Measurements from ENCODE around the gene TTC24. TPM values are rescaled to one million over a fixed set of nuclear protein-coding genes. Genes with fewer than 3 reads are reported as not detected.

The TTC24 gene
- total RNA-seq, 1 donor from 2014 or later = not detected

DNA sequence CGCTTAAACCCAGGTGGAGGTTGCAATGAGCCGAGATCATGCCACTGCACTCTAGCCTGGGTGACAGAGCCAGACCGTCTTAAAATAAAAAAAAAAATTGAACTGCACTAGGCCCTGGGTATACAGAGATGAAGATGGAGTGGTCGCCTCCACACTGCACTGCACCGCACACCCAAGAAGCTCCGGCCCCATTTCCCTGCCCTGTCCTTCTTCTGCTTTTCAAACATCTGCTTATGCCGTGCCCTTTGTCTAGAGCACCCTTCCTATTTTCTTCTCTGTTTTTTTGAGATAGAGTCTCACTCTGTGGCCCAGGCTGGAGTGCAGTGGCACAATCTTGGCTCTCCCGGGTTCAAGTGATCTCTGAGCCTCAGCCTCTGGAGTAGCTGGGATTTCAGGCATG, 24.6 kb upstream of the TTC24 start:
- no peak for DNase-seq (ENCODE audit: low read depth, low spot score)

DNA sequence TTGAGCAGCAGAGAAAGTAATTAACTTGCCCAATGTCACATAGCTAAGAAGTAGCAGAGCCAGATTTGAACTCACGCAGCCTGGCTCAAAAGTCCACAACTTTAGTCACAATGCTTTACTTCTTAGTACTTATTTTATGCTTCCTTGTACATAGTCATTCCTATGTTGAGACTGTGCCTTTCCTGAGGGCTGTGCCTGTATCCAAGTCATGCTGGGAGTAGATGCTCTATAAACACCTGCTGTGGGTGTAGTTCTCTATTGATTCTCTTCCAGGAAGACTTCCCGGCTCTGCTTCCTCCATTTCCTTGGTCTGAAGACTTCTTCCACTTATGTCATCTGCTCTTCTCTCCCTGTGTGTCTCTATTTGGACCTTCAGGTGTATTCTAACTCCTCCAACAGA, 23.8 kb upstream of the TTC24 start:
- no peak for DNase-seq (ENCODE audit: low read depth, low spot score)

GRCh38 chr1:156556354-156556753, 23.2 kb upstream of the TTC24 start:
- DNase-seq (ENCODE audit: low read depth, low spot score) = no peak

- no peak for DNase-seq (ENCODE audit: low read depth, low spot score)
These were observed 20.3 kb upstream of the TTC24 start for GRCh38 chr1:156559086-156559796.

- no peak for DNase-seq (ENCODE audit: low read depth, low spot score)
These were observed 19.6 kb upstream of the TTC24 start for GRCh38 chr1:156559797-156560385.

DNA sequence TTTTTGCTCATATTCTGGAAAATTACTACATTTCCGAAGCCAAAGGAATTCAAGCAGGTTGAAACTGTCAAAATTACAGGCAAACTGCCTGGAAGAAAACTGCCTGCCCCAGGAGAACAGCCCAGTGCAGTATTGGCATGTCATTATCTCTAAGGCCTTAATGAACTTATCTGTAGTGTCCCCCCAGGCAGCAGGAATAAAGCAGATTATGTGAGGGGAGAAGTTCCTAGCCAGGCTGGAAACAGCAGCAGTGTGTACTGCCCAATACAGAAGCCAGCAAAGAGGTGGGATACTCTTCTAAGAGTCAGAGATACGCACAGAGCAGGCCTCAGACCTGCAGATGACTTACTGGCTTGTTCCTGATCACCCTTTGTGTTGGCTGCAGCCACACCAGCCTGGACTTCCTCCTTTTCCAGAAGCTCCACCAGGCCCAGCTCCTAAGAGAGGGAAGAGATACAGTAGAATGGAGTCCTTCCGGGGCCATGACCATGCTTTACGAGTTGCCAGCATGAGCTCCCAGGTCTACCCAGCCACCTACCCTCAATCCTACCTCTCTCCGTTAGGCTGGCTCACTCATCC, 18.8 kb upstream of the TTC24 start:
- no peak for DNase-seq (ENCODE audit: low read depth, low spot score)

DNA sequence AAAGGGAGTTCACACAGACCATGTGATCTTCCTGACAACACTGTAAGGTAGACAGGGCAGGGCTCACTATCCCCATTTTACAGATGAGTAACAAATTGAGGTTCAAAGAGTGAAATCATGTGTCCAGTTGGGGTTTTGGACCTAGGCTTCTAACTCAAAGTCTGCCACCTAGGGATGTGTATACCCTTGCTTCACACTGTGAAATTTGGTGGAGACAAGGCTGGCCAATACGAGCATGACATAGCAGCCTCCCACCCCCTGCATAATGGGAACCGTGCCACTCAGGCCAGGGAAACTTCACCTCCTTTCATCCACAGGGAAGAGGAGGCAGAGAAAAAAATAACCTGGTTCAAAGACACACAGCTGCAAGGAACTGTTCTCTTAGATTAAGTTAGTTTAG, 14.0 kb upstream of the TTC24 start:
- no peak for DNase-seq (ENCODE audit: low read depth, low spot score)

DNA sequence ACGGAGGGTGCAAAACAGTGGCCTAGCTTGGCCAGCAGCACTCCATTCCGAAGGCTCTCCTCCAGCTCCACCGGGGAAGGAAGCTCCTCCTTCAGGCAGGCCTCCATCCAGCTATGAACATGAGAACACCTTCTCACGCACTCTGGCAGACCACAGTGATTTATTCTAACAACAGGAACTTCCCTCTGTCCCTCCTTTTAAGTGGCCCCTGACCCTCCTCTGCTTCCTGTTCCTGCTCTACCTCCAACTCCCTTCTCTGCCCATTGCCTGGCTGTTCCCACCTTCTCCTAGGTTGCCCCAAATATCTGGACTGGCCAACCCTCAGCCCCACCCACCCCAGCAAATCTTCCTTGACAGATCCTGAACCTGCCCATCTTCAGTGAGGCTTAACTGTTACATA, 13.1 kb upstream of the TTC24 start:
- DNase-seq (ENCODE audit: low read depth, low spot score) = no peak

- peak; percentile 60 for DNase-seq (ENCODE audit: low read depth, low spot score)
These were observed 8.2 kb upstream of the TTC24 start for GRCh38 chr1:156571261-156571852.

DNA sequence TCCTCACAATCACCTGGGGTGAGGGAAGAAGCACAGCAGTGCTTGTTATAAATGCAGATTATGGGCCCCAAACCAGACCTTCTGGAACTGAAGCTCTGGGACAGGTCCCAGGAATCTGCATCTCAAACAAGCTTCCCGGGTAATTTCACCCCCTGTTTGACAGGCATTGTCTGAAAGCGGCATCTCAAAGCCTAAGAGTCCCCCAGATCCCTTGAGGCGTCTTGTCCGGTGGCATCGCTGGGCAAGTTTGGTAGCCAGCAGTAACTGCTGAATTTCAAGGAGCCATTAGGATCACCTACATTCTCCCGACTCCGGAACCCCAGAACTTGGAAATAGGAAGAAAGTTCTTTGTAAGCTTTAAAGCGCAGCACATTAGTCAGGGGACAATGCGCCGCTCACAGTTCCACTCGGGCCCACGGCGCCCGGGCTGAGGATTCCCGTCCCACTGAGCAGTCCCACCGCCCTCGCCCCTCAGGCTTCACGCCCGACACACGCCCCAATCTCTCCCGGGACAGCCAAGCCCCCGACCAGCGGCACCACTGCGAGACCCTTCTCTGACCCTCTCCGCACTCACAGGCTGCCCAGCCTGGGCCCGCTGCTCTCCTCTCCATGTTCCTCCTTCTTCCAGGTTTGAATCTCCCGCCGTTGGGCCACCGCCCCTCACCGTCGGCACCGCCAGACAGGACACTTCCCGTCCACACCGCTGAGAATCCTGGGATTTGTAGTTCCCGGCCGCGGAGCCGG, 7.4 kb upstream of the TTC24 start, which contains the start of gene IQGAP3:
IQGAP3 (minus strand) TSS at position 647 of the 744 bp plus-strand sequence; CDS start at position 611, 36 bp downstream.
- peak; percentile 41 for DNase-seq (ENCODE audit: low read depth, low spot score)

- DNase-seq (ENCODE audit: low read depth, low spot score) = no peak
These were observed 6.9 kb upstream of the TTC24 start for GRCh38 chr1:156572663-156573018.

- DNase-seq (ENCODE audit: low read depth, low spot score) = no peak
These were observed 5.4 kb upstream of the TTC24 start for GRCh38 chr1:156574039-156574633.

- DNase-seq (ENCODE audit: low read depth, low spot score) = no peak
These were observed 2.0 kb upstream of the TTC24 start for GRCh38 chr1:156577550-156577949.

DNA sequence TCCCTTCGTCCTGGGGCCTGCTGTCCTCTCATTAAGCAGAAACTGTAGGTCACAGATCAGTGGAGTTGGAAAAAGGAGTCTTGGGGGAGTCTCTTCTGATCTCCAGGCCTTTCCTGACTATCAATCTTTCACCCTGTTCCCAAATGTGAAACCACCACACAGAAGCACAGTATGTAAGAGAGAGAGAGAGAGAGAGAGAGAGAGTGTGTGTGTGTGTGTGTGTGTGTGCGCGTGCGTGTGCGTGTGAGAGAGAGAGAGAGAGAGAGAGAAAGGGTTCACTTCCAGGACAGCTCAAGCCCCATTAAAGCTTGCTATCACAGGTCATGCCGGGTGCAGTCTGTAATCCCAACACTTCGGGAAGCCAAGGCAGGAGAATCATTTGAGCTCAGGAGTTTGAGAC, 1.5 kb upstream of the TTC24 start:
- no peak for DNase-seq (ENCODE audit: low read depth, low spot score)

GRCh38 chr1:156581661-156582387, 2.3 kb downstream of the TTC24 start:
- no peak for DNase-seq (ENCODE audit: low read depth, low spot score)

GRCh38 chr1:156582388-156583017, 3.0 kb downstream of the TTC24 start:
- no peak for DNase-seq (ENCODE audit: low read depth, low spot score)

DNA sequence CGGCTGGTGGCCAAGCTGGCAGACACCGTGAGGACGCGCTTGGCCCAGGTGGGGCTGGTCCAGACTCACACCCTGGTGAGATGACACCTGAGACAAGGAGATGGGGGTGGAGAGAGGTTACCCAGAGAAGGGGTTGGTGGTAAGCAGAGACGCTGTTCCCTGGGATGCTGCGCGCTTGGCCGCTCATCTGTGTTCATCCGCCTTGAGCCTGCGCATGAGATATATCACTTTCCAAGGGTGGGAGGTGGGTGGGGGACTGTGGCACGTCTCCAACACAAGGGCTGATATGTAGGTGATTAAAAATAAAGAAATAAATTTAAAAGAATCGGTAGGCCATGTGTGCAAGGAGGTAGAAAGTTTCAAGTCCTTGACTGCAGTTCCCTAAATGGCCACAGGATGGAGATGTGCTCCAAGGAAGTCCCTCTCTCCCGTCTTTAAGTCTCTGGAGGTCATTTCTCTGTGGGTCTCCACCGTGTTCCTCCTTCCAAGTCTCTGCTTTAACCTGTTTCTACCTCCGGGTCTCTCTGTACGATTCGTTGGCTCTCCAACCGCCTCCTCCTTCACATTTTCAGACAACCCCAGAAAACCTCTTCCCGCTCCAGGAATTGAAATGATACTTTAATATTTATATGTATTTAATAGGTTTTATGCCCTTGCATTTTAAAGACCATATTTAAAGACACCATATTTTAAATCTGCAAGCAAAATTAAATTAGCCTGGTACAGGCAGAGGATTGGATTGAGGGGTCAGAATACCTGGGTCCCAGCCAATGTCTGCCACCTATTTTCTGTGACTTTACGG, 4.5 kb downstream of the TTC24 start:
- DNase-seq (ENCODE audit: low read depth, low spot score) = peak; percentile 71

DNA sequence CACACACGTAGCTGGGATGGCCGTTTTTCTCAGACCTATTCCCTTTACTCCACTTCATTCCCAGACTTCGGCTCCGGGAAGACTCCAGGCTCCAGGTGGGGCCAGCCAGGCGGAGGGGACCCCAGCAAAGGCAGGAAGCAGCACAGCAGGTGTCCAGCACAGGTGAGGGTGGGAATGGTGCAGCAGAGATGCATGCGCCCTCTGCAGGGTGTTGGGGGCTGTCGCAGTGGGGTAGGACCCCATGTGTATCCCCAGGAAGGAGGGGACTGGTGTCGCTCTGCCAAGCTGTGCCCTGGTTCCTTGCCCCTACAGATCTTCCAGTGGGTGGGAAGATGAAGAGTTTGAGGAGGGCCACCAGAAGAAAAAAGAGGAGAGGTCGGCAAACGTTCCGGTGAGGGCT, 5.3 kb downstream of the TTC24 start:
- no peak for DNase-seq (ENCODE audit: low read depth, low spot score)

GRCh38 chr1:156586323-156586722, 6.8 kb downstream of the TTC24 start:
- no peak for DNase-seq (ENCODE audit: low read depth, low spot score)

Measured in pulmonary artery endothelial cell (primary cell).